Mesothelial cell of epicardium (in vitro differentiated cells): ENCODE results near the gene GRM7. TPM values are rescaled to one million over a fixed set of nuclear protein-coding genes. Genes with fewer than 3 reads are reported as not detected.

Experiments used
- DNase-seq, 2 experiments: peaks; one replicate each; pipeline ENCODE4 v3.0.0; 2021; ENCODE audit warnings: low spot score in 2 of 2; ENCODE audit not compliant: unreplicated experiment in 2 of 2
- H3K27ac Mint-ChIP-seq: 2 replicates; pipeline ENCODE4 v1.8.0; 2021; ENCODE audit warnings: mixed read lengths
- H3K27me3 Mint-ChIP-seq: 2 replicates; pipeline ENCODE4 v1.8.0; 2021; ENCODE audit warnings: low read depth, mixed read lengths
- H3K36me3 Mint-ChIP-seq: 2 replicates; pipeline ENCODE4 v1.8.0; 2021; ENCODE audit warnings: mixed read lengths
- H3K4me1 Mint-ChIP-seq: 2 replicates; pipeline ENCODE4 v1.8.0; 2021; ENCODE audit warnings: mixed read lengths
- H3K4me3 Mint-ChIP-seq: 2 replicates; pipeline ENCODE4 v1.8.0; 2021; ENCODE audit warnings: mild to moderate bottlenecking, moderate library complexity, mixed read lengths
- H3K9me3 Mint-ChIP-seq: 2 replicates; pipeline ENCODE4 v1.8.0; 2021; ENCODE audit warnings: mixed read lengths
- total RNA-seq: library from RNA; stranded (reverse); gene quantifications from 3 replicates; pipeline ENCODE4 v1.2.1, GENCODE V29; 2021
- TF ChIP-seq, protein P1 (sequence below): fragments of 200-600 bp; sonication (generic); IDR thresholded peaks from one replicate; pipeline ENCODE4 v1.5.0; 2021; ENCODE audit warnings: antibody characterized with exemption; ENCODE audit not compliant: unreplicated experiment

The GRM7 gene
- total RNA-seq, 1 donor from 2014 or later = 0.69 TPM

DNA sequence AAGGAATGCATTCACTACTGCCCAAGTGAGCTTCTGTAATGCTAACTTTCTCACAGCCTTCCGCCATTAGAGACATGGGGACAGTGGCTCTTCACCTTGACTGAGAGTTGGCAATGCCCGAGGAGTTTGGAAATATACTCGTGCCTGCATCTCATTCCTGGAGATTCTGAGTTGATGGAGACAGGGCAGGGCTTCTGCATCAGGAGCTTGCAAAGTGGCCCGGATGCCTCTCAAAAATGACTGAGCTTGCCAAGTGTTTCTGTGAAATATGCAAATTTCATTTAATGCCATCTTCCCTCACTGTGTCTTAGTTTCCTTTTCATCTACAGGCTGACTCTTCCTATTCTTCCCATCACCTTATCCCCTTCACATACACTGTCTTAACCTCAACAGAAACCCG is 346.2 kb downstream of the GRM7 start:
- Mint-ChIP-seq H3K27ac (no peak overlapping the region), H3K4me3 (no peak overlapping the region), H3K36me3 (no peaks in the 10 kb centered on the region), H3K9me3 (no peaks in the 10 kb centered on the region), H3K27me3 (no peaks in the 10 kb centered on the region), H3K4me1 (no peaks in the 10 kb centered on the region)
- no peak for DNase-seq
- TF ChIP-seq, protein P1, sequence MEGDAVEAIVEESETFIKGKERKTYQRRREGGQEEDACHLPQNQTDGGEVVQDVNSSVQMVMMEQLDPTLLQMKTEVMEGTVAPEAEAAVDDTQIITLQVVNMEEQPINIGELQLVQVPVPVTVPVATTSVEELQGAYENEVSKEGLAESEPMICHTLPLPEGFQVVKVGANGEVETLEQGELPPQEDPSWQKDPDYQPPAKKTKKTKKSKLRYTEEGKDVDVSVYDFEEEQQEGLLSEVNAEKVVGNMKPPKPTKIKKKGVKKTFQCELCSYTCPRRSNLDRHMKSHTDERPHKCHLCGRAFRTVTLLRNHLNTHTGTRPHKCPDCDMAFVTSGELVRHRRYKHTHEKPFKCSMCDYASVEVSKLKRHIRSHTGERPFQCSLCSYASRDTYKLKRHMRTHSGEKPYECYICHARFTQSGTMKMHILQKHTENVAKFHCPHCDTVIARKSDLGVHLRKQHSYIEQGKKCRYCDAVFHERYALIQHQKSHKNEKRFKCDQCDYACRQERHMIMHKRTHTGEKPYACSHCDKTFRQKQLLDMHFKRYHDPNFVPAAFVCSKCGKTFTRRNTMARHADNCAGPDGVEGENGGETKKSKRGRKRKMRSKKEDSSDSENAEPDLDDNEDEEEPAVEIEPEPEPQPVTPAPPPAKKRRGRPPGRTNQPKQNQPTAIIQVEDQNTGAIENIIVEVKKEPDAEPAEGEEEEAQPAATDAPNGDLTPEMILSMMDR = no peak

DNA sequence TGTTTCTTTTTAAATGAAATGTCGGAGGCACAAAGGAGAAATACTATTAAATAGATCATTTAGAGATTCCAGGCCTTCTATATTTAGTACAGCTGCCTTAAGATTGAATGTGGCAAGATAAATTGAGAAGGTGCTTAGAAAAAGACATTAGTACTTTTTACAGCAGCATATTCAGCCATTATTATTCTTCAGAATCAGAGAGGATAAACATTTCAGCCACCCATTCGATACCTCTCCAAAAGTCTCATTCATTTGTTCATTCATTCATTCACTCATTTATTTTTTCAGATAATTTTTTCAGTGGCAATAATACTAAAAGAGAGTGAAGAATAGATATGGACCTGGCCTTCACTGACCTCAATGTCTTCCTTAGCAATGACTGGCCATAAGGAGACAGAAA is 347.0 kb downstream of the GRM7 start:
- TF ChIP-seq, protein P1 = no peak
- no peaks in the 10 kb centered on the region for H3K36me3 Mint-ChIP-seq
- H3K4me3 Mint-ChIP-seq = no peak overlapping the region
- H3K27ac Mint-ChIP-seq = no peak overlapping the region
- H3K9me3 Mint-ChIP-seq = no peaks in the 10 kb centered on the region
- no peaks in the 10 kb centered on the region for H3K4me1 Mint-ChIP-seq
- H3K27me3 Mint-ChIP-seq = no peaks in the 10 kb centered on the region
- no peak for DNase-seq

DNA sequence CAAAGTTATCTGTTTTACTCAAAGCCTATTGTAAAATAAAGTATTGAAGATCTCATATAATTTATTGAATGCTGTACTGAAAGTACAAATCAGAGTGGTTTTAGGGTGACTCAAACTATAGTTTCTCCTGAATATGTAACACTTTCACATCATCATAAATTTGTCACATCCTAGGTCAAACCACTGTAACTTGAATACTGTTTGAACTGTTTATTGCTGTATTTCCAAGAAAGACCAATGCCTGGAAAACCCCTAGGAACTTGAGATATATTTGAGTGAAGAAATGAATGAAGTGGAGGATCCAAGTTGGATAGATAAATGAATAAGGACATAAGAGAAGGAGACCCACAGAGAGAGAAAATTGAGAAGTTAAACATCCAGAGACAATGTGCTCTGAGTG is 348.2 kb downstream of the GRM7 start:
- Mint-ChIP-seq H3K4me3 (no peak overlapping the region), H3K9me3 (no peaks in the 10 kb centered on the region), H3K27me3 (no peaks in the 10 kb centered on the region), H3K4me1 (no peaks in the 10 kb centered on the region), H3K36me3 (no peaks in the 10 kb centered on the region), H3K27ac (no peak overlapping the region)
- TF ChIP-seq, protein P1 = no peak
- no peak for DNase-seq

GRCh38 chr3:7211740-7212139 is 350.8 kb downstream of the GRM7 start:
- TF ChIP-seq, protein P1 = no peak
- Mint-ChIP-seq H3K4me1 (no peaks in the 10 kb centered on the region), H3K27ac (no peak overlapping the region)

DNA sequence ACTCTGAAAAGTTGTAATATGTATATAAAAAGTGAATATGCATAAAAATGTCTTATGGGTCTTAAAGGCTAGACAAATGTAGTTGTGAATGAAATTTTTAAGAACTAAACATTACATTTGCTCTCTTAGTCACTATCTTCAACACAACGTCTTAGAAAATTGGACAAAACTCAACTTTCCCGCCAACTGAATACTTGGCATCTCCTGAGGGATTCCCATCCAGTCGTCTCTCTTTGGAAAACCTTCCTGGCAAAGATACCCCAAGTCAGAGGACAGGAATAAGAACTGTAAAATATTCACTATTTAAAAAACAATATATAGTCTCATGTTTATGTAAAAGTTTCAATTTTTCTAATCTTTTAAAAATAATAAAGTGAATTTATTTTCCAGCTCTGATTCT is 354.8 kb downstream of the GRM7 start:
- DNase-seq = no peak
- Mint-ChIP-seq H3K4me1 (no peaks in the 10 kb centered on the region), H3K27ac (no peak overlapping the region), H3K36me3 (no peaks in the 10 kb centered on the region), H3K9me3 (no peaks in the 10 kb centered on the region), H3K27me3 (no peaks in the 10 kb centered on the region), H3K4me3 (no peak overlapping the region)
- TF ChIP-seq, protein P1 = no peak

More at GRCh38 chr3:7211740-7212139, 350.8 kb downstream of the GRM7 start:
- no peak overlapping the region for H3K4me3 Mint-ChIP-seq
- no peaks in the 10 kb centered on the region for H3K27me3 Mint-ChIP-seq
- no peaks in the 10 kb centered on the region for H3K9me3 Mint-ChIP-seq
- H3K36me3 Mint-ChIP-seq = no peaks in the 10 kb centered on the region
- DNase-seq = no peak

DNA sequence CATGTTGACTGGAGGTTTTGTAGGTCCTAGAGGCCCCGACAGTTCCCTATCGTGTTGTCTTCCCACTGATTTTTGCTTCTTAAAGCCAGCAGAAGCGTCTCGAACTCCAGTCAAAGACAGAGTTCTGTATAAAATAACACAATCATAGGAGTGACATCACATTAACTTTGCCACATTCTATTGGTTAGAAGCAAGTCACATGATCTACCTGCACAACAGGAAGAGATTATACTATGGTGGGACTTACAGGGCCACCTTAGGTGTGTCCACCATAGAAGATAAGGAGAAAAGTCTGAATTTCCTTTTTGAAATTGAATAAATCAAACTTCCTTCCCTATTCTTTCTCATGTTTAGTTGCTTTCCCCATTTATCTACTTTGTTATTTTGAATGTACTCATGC is 365.5 kb downstream of the GRM7 start:
- no peaks in the 10 kb centered on the region for H3K36me3 Mint-ChIP-seq
- TF ChIP-seq, protein P1 = no peak
- no peak for DNase-seq
- no peak overlapping the region for H3K4me3 Mint-ChIP-seq
- H3K27ac Mint-ChIP-seq = no peak overlapping the region
- H3K27me3 Mint-ChIP-seq = no peaks in the 10 kb centered on the region
- no peaks in the 10 kb centered on the region for H3K4me1 Mint-ChIP-seq
- peaks cover 10% of the 10 kb centered on the region for H3K9me3 Mint-ChIP-seq
